HG03571 (cell line): ENCODE results near the gene ROBO2.

Experiments used
- ATAC-seq: cut with Tn5 transposase; IDR thresholded peaks from one replicate; pipeline ENCODE4 v1.9.1; 2021; ENCODE audit not compliant: unreplicated experiment

Gene ROBO2

DNA sequence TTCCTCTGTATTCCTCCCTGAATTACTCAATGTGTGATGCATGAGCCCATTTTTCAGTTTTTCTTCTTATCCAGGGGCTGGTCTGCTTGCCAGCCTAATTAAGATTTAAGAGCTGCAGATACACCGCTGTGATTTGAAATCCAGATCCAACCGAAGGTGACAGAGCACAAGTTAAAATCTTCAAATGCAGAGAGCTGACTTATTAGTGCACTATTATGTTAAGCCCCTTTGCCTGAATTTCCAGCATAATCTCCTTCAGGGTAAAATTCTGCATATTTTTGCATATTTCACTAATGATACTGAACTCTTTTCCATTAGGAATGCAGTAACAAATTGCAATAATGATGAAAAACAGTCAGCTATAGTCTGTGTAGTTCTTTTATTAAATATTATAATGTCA lies 583.6 kb downstream of the ROBO2 start:
- no peak for ATAC-seq

DNA sequence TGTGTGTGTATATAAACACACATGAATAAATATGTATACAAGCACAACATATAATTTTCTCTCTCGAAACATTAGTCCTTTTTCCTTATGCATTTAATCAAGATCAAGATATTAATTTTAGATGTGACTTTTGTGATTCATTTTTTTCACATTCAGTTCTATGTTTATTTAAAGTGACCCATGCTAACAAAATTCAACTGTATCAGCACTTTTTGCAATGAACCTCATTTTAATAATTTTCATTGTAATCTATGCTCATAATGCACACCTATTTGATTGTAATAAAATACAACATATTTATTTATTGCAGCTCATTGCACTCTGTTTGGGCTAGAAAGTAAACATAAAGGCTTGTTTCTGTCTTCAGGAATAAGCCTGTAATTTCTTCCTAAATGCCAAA lies 586.3 kb downstream of the ROBO2 start:
- ATAC-seq = no peak

DNA sequence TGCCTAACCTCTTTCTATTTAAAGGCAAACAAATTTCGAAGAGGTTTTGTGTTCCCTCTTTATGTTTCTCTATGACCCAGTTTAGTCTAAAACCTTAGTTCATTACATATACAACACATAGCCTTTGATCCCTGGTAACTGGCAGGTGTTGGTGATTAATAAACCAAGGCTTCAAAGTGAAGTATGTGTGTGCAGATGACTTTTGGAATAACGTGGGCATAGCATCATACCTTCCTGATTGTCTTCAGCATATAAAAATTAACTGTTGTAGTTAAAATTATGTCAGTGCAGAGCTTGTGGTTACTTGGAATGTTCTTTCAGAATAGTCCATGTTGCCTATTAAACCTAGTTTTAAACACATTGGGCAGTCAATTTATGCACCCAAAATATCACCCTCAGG lies 608.3 kb downstream of the ROBO2 start:
- ATAC-seq = no peak

GRCh38 chr3:77648664-77649063 lies 608.8 kb downstream of the ROBO2 start:
- no peak for ATAC-seq

GRCh38 chr3:77652624-77653023 lies 612.7 kb downstream of the ROBO2 start:
- no peak for ATAC-seq

GRCh38 chr3:77655396-77655795 lies 615.5 kb downstream of the ROBO2 start:
- ATAC-seq = no peak

- ATAC-seq = no peak
These were observed 620.8 kb downstream of the ROBO2 start for GRCh38 chr3:77660718-77661117.

DNA sequence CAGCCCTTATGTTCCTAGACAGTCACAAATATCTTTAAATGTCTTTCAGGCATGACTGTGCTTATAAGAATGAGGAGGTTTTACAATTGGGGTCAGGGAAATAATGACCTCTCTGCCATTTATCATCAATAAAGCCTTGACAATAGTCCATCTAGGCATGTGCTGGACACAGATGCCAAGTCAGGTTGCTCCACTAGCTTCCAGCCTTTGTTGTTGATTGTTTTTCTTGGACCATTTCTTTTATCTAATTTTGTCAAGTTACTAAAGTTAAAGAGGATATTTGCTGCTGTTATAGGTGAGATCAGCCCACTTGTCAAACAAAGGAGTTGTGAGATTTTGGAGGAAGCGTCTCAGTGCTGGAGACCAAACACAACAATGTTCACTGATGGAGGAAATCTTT lies 628.0 kb downstream of the ROBO2 start:
- no peak for ATAC-seq

GRCh38 chr3:77668376-77668775 lies 628.5 kb downstream of the ROBO2 start:
- ATAC-seq = no peak

- ATAC-seq = no peak
These were observed 632.1 kb downstream of the ROBO2 start for GRCh38 chr3:77672016-77672415.

GRCh38 chr3:77682162-77682561 lies 642.3 kb downstream of the ROBO2 start:
- no peak for ATAC-seq

- ATAC-seq = no peak
These were observed 644.2 kb downstream of the ROBO2 start for GRCh38 chr3:77684115-77684514.

GRCh38 chr3:77685713-77686112 lies 645.8 kb downstream of the ROBO2 start:
- ATAC-seq = no peak

DNA sequence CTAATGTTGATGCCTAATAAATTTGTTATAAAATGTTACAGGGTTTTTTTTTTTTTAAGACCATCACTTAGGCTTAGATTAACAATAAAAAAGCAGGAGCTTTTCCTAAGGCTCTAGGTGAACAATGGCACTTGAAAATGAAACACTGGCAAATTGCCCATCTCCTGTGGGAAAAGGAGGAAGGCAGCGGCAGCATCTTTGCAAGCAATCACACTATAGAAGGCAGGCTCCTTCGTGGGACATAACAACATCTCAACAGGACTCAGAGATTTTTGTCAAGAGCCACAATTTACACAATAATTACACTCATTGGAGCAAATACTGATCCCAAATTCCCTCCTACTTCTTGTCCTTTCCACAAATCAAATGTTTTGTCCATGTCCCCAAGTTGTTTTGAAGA lies 646.7 kb downstream of the ROBO2 start:
- no peak for ATAC-seq

- ATAC-seq = no peak
These were observed 647.6 kb downstream of the ROBO2 start for GRCh38 chr3:77687545-77687944.

DNA sequence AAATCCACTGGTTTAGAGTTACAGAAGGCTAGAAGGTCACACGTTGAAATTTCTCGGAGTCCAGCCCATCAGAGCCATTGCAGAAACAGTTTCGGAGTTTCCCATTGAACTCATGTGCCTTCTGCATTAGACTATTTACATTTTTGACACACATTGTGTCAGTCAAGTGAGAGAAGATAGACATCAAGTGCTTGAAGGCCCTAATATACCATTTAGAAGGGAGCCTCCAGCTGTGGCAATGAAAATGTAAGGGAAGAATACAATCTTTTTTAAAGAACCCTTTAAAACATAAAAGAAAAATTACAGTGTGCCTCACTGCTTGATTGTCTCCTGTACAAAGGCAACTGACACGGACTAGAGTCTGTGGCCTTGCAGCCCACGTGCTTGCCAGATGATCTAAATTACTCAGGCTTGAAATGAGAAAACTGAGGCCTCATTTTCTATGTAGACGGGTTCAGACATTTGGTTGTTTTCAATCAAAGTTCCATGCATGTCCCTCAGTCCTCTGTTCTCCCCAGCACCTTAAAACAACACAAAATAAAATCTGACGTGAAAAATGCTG lies 650.5 kb downstream of the ROBO2 start:
- no peak for ATAC-seq

DNA sequence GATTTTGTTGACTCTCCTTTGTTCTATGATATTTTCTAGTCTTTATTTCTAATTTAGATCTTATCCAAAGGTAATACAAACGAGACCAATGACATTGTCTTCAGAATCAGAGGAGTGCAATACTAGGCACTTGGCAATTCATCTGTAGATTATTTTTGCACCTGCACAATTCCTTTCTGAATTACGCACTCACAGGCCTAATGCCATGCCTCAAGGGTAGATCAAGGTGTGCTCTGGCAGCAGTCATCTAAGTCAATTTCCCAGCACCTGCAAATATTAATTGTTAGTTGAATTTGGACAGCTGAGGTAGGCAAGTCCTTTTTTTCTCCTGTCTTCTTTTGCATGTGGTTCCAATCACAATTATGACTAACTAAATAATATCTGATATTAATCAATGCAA lies 653.2 kb downstream of the ROBO2 start:
- no peak for ATAC-seq

DNA sequence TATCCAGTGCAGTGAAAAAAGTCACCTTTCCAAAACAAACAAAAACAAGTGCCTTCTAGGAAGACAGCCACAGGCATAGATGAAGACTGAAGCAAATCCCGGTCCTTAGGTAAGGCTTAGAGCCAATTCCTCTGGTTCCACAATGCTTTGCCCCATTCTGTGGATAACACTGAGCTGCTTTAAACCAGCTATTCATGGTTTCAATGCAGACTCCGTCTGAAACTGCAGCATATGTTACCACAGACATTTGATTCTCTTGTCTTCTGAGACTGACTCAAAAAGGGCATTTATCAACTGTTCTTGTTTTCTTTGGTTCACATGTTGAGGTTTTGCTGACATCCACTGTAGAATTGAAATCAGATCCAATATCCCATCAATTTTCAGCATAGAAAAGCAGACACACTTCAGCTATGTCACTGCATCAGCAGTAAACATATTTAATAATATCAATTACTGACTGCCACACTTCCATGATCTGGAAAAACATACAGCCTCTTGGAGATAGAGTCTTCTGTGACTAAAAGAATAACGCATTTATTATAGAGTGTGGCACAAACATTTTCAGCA lies 659.3 kb downstream of the ROBO2 start:
- no peak for ATAC-seq
